NCI-H187 (cell line): Measurements from ENCODE around the gene HAPSTR1.
"Not testable (repeated sequence)": the region's sequence is repeated elsewhere in the genome, so short reads cannot be mapped to it uniquely, and the experiment has no call there.

Experiments
- DNase-seq, 2 experiments: peaks; one replicate each; lab custom pipeline; 2025; lab: John Stamatoyannopoulos, UW

HAPSTR1 gene

GRCh38 chr16:9071377-9071776, 20.1 kb upstream of the HAPSTR1 start:
- no peak for DNase-seq

- no peak for DNase-seq
Observed at GRCh38 chr16:9072806-9073341, 18.6 kb upstream of the HAPSTR1 start.

- DNase-seq: no peak
Observed at GRCh38 chr16:9075299-9076071, 16.0 kb upstream of the HAPSTR1 start.

GRCh38 chr16:9077091-9077809, 14.2 kb upstream of the HAPSTR1 start:
- no peak for DNase-seq

GRCh38 chr16:9078467-9079429, 12.7 kb upstream of the HAPSTR1 start:
- DNase-seq: not testable (repeated sequence)

DNA sequence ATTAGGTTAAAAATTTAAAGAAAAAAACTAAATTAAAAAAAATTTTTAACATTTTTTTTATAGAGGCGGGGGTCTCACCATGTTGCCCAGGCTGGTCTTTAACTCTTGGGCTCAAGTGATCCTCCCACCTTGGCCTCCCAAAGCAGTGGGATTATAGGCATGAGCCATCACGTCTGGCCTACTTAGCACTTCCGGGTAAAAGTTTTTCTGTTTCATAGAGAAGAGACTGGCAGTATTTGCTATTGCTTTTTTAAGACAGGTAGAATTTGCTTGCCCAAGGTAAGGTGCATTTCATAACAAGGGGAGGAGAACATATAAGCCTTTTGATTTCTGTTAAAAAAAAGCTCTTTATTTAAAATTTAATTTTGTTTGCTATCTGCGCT, 12.0 kb upstream of the HAPSTR1 start:
- DNase-seq: no peak

GRCh38 chr16:9081158-9081557, 10.3 kb upstream of the HAPSTR1 start:
- no peak for DNase-seq

DNA sequence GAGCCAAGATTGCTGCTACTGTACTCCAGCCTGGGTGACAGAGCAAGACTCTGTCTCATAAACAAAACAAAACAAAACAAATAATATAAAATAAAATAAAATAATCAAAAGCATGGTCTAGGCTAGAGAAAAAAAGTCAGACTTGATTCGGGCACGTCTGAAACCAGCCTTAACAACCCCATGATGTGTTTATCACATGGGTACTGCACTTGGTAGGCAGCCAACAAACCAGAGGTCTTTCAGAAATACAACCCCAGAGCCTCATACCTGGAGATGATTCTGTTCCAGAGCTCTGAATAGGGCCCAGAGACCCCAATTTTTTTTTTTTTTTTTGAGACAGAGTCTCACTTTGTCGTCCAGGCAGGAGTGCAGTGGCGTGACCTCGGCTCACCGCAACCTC, 9.6 kb upstream of the HAPSTR1 start:
- no peak for DNase-seq

- no peak for DNase-seq
Observed at GRCh38 chr16:9082422-9082821, 9.0 kb upstream of the HAPSTR1 start.

DNA sequence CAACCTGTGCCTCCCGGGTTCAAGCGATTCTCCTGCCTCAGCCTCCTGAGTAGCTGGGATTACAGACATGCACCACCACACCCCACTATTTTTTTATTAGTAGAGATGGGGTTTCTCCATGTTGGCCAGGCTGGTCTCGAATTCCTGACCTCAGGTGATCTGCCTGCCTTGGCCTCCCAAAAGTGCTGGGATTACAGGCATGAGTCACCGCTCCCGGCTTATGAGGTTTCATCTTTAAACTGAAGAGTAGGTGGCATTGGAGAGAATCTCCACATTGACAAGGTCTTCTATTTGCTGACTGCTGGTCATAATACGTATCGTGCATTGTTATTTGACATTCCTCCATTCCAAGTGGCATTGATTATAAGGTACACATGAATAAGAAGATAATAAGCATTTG, 3.7 kb upstream of the HAPSTR1 start:
- DNase-seq: not testable (repeated sequence)

DNA sequence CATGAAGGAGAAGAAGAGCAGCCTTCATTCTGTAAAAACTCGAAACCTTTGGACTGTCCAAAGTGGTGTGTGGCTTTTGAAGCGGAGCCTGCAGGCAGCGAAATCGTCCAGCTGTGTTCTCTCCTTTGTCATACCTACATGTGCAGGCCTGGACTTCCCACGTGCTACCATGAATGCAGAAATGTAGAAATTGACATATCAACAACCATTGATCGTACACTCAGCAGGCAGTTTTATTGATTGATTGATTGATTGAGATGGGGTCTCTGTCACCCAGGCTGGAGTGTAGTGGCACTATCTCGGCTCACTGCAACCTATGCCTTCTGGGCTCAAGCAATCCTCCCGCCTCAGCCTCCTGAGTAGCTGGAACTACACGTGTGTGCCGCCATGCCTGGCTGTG, 2.6 kb upstream of the HAPSTR1 start:
- DNase-seq: no peak

DNA sequence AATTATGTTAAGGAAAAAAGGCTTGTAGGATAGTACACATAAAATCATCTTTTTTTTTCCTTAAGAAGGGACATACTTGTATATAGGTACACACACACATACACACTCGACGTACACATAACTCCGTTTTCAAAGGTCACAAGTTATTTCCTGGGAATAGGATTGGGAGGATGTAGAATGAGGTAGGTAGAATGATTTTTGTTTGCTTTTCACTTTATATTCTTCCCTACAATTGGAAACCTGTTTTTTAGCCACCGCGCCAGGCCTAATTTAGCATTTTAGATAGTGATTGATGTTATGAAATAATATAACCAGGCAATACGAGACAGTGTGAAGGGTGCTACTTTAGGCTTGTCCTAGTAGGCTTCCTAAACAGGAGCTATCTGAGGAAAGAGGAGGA, 1.8 kb upstream of the HAPSTR1 start:
- DNase-seq: no peak

DNA sequence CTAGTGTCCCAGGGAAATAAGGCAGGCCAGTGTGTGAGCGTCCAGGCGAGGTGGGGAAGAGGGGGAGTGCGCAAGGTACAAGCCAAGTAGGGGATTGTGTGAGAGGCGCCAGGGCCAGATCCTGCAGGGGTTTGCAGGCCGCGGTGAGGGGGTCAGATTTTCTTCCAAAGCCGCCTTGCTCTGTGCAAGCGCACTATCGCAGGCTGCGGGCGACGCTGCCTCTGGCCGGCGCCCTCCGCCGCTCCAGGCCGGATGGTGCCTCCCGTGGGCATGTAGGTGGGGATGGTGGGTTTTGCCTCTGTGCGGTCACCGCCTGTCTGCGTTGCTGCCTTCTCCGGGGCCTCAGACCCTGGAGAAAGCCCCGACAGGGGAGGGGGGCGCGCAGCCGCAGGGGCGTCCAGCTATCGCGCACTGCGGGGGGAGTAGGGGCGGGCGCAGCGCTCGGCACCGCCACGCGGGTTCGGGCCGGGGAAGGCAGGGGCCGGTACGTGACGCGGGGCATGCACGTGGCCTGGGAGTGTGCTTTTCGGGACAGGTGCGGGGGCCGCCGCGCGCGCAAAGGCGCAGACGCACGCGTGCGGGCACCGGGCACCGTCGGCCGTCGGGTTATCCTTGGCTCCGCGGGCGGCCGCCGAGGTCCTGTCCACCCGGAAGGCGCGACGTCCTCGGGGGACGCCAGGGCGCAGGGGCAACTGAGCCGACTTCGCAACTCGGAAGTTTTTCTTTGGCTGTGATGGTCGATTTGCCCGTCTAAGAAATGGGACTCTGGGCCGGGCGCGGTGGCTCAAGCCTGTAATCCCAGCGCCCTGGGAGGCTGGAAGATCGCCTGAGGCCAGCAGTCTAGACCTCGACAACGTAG, 1.1 kb upstream of the HAPSTR1 start:
- DNase-seq: no peak

GRCh38 chr16:9091867-9092281, 430 bp downstream of the HAPSTR1 start:
- DNase-seq: no peak

- no peak for DNase-seq
Observed at GRCh38 chr16:9092282-9092977, 986 bp downstream of the HAPSTR1 start.

GRCh38 chr16:9092978-9093344, 1.5 kb downstream of the HAPSTR1 start:
- DNase-seq: peak in 1 of 2 experiments; percentile 9

GRCh38 chr16:9094011-9094846, 2.8 kb downstream of the HAPSTR1 start:
- no peak for DNase-seq

GRCh38 chr16:9095171-9095570, 3.7 kb downstream of the HAPSTR1 start:
- DNase-seq: no peak

DNA sequence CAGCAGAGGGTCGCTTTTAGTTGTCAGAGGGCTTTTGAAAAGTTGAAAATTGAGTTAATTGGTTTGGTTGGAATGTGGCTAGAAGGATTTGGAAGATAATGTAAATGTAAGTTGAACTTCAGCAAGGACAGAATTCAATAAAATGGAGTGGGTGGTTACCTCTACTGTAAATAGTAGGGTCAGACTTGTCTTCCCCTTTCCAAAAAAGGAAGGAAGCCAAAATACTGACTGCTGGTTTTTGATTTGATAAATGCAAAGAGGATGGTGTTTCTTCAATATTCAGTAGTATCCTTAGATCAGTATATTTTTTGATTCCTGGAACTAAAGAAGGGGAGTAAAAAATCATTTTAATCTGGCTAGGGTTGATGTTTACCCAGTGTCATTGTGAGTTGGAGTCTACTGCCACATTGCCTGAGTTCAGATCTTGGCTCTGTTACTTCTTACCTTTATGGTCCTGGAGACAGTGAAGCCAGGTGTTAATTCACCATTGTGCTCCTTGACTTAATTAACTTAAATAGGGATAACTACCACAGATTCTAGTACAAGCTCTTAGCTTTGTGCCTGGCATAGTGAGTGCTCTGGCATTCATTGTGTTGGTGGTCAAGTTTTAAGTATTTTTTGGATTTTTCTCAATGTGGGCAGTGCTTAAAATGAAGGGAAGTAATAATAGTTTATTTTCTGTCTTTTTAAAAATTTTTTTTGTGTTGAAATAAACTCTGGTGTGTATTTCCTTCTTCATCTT, 4.4 kb downstream of the HAPSTR1 start:
- no peak for DNase-seq
